ENCODE data around the gene ALX4. TPM values are rescaled to one million over a fixed set of nuclear protein-coding genes. Genes with fewer than 3 reads are reported as not detected.

ALX4 gene
- total and polyA plus RNA-seq, 3 donors from 2014 or later = 0.56 to 1.0 (median 0.58) TPM

GRCh38 chr11:44281151-44281550, 28.8 kb downstream of the ALX4 start:
- H3K36me3 ChIP-seq (ENCODE audit: low read depth, missing control alignments) = no peaks in the 10 kb centered on the region
- no peak for TF ChIP-seq POLR2A (IDR thresholded peaks at IDR 0.05)
- no peak for TF ChIP-seq CTCF (IDR thresholded peaks at IDR 0.05)
- no peaks in the 10 kb centered on the region for H3K9me3 ChIP-seq
- WGBS, 2 donors = 94 to 98% methylated on average over 9 of the region's 9 CpGs
- no peak overlapping the region for H3K27ac ChIP-seq
- H3K4me3 ChIP-seq = no peak overlapping the region
- DNase-seq = no peak
- intact Hi-C loops (cut with DNase I; ENCODE audit: low total_unique reads) = no loop called here
- no peaks in the 10 kb centered on the region for H3K4me1 ChIP-seq
- H3K27me3 ChIP-seq = no peaks in the 10 kb centered on the region

DNA sequence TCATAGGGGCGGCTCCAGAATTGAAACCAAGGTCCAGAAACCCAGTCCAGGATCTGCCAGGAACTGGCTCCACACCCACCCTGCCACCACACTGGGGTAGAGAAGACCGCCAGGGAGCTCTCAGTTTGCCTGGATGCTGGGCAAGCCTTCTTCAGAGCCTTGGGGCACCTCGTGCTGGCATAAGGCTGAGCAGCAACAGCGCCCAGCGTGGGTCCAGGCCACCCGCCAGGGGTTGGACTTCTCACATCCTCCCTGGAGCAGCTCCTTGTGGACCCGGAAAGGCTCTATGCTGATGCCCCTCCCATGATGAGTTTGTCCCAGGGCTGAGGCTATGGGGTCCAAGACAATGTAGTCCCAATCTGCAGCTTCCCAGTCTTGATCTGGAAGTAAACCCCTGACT, 29.7 kb downstream of the ALX4 start:
- DNase-seq = no peak
- no peaks in the 10 kb centered on the region for H3K36me3 ChIP-seq (ENCODE audit: low read depth, missing control alignments)
- 95% methylated on average over 4 to 7 of the region's 7 CpGs for WGBS, 2 donors
- H3K4me3 ChIP-seq = no peak overlapping the region
- no peaks in the 10 kb centered on the region for H3K27me3 ChIP-seq
- H3K9me3 ChIP-seq = no peaks in the 10 kb centered on the region
- no peak overlapping the region for H3K27ac ChIP-seq
- intact Hi-C loops (cut with DNase I; ENCODE audit: low total_unique reads) = no loop called here
- H3K4me1 ChIP-seq = no peaks in the 10 kb centered on the region
- TF ChIP-seq POLR2A (IDR thresholded peaks at IDR 0.05) (no peak), CTCF (IDR thresholded peaks at IDR 0.05) (no peak)

DNA sequence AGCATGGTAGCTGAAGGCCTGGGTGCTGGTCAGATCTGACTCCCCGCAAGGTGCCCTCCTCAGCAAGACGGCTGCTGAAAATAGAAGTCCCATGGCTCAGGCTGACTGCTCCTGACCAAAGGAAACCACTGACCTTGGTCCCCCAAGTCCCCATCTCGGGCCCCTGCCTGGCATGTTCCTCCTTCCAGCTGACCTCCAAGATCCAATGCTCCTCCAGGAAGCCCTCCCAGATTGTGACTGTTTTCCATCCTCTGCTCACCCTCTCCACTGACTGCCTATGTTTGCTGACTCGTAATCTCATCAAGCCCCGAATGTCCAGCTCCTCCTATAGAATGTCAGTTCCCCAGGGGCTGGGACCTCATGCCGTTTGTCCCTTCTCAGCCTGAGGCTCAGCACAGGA, 30.5 kb downstream of the ALX4 start:
- no peak overlapping the region for H3K4me3 ChIP-seq
- DNase-seq = no peak
- 89 to 92% methylated on average over 6 of the region's 6 CpGs for WGBS, 2 donors
- no peaks in the 10 kb centered on the region for H3K27me3 ChIP-seq
- intact Hi-C loops (cut with DNase I; ENCODE audit: low total_unique reads) = no loop called here
- H3K27ac ChIP-seq = no peak overlapping the region
- no peaks in the 10 kb centered on the region for H3K9me3 ChIP-seq
- H3K36me3 ChIP-seq (ENCODE audit: low read depth, missing control alignments) = no peaks in the 10 kb centered on the region
- TF ChIP-seq CTCF (IDR thresholded peaks at IDR 0.05) (no peak), POLR2A (IDR thresholded peaks at IDR 0.05) (no peak)
- H3K4me1 ChIP-seq = no peaks in the 10 kb centered on the region

GRCh38 chr11:44277196-44278090, 32.5 kb downstream of the ALX4 start:
- DNase-seq = no peak
- H3K36me3 ChIP-seq (ENCODE audit: low read depth, missing control alignments) = no peaks in the 10 kb centered on the region
- H3K27ac ChIP-seq = no peak overlapping the region
- H3K9me3 ChIP-seq = no peaks in the 10 kb centered on the region
- no peaks in the 10 kb centered on the region for H3K4me1 ChIP-seq
- H3K27me3 ChIP-seq = no peaks in the 10 kb centered on the region
- TF ChIP-seq POLR2A (IDR thresholded peaks at IDR 0.05) (no peak), CTCF (IDR thresholded peaks at IDR 0.05) (no peak)
- WGBS, 2 donors = 84 to 91% methylated on average over 15 to 18 of the region's 18 CpGs
- H3K4me3 ChIP-seq = no peak overlapping the region
- intact Hi-C loops (cut with DNase I; ENCODE audit: low total_unique reads) = no loop called here

Data from testis (tissue), 3 donors.